HFF-Myc (cell line): ENCODE measurements around the gene ZMYM4.
"Not testable (repeated sequence)": the region's sequence is repeated elsewhere in the genome, so short reads cannot be mapped to it uniquely, and the experiment has no call there.

ENCODE experiments used
- DNase-seq: peaks from one replicate; pipeline ENCODE4 v3.0.0-alpha.2; 2011; ENCODE audit warnings: low read depth; ENCODE audit errors: extremely low read depth
- H3K4me3 ChIP-seq: replicated peaks from 2 replicates; pipeline ENCODE4 v1.5.1; 2011; ENCODE audit warnings: low read depth, mild to moderate bottlenecking, control low read depth, low read length
- TF ChIP-seq, protein P1 (sequence below): IDR thresholded peaks from 2 replicates; pipeline ENCODE4 v1.5.1; 2012; ENCODE audit warnings: mild to moderate bottlenecking, low read depth, low read length, control low read depth; ENCODE audit errors: missing control alignments

The ZMYM4 gene

DNA sequence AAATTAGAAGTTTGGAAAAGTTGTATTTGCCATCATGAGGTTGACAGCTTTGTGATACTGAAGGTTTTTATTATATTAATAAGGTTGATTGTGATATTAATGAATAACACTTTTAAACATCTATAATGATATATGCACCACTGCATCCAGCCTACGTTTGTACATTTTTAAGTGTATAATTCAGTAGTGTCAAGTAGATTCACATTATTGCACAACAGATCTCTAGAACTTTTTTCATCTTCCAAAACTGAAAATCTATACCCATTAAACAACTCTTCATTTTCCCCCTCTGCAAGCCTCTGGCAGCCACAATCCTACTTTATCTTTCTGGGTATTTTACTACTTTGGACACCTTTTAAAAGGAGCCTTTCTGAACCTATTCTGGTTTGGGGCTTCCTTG is 37.2 kb upstream of the ZMYM4 start:
- no peak overlapping the region for H3K4me3 ChIP-seq
- TF ChIP-seq, protein P1, sequence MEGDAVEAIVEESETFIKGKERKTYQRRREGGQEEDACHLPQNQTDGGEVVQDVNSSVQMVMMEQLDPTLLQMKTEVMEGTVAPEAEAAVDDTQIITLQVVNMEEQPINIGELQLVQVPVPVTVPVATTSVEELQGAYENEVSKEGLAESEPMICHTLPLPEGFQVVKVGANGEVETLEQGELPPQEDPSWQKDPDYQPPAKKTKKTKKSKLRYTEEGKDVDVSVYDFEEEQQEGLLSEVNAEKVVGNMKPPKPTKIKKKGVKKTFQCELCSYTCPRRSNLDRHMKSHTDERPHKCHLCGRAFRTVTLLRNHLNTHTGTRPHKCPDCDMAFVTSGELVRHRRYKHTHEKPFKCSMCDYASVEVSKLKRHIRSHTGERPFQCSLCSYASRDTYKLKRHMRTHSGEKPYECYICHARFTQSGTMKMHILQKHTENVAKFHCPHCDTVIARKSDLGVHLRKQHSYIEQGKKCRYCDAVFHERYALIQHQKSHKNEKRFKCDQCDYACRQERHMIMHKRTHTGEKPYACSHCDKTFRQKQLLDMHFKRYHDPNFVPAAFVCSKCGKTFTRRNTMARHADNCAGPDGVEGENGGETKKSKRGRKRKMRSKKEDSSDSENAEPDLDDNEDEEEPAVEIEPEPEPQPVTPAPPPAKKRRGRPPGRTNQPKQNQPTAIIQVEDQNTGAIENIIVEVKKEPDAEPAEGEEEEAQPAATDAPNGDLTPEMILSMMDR = no peak
- no peak for DNase-seq

DNA sequence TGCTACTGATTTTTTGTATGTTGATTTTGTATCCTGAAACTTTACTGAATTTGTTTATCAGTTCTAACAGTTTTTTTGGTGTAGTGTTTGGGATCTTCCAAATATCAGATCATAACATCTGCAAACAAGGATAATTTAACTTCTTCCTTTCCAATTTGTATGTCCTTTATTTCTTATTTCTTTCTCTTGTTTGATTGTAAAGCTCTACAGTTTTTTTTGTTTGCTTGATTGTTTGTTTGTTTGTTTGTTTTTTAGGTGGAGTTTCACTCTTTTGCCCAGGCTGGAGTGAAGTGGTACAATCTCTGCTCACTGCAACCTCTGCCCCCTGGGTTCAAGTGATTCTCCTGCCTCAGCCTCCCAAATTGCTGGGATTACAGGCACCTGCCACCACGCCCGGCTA is 31.7 kb upstream of the ZMYM4 start:
- DNase-seq, H3K4me3 ChIP-seq: not testable (repeated sequence)

DNA sequence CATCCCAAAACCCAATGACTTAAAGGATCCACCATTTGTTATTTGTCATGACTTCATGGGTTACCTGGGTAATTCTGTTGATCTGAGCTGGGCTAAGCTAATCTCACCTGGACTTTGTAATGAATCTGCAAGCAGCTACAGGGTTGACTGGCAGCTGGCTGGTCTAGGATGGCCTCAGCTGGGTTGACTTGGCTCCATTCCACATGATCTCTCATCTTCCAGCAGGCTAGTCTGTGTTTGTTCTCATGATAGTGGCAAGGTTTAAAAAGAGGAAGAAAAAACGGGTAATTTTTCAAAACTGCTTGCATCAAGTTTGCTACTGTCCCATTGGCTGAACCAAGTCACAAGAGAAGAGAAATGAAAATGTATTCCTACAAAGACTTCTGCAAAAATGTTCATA is 24.8 kb upstream of the ZMYM4 start:
- DNase-seq = no peak
- H3K4me3 ChIP-seq = no peak overlapping the region
- TF ChIP-seq, protein P1 = no peak

DNA sequence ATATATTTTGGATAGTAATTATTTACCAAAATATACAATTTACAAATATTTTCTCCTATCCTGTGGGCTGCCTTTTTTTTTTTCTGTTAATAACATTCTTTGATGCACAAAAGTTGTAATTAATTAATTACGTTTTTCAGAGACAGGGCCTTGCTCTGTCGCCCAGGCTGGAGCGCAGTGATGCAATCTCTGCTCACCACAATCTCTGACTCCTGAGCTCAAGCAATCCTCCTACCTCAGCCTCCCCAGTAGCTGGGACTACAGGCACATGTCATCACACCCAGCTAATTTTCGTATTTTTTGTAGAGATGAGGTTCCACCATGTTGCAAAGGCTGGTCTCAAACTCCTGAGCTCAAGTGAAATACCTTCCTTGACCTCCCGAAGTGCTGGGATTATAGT is 21.3 kb upstream of the ZMYM4 start:
- H3K4me3 ChIP-seq = no peak overlapping the region
- TF ChIP-seq, protein P1 = no peak
- DNase-seq = no peak

DNA sequence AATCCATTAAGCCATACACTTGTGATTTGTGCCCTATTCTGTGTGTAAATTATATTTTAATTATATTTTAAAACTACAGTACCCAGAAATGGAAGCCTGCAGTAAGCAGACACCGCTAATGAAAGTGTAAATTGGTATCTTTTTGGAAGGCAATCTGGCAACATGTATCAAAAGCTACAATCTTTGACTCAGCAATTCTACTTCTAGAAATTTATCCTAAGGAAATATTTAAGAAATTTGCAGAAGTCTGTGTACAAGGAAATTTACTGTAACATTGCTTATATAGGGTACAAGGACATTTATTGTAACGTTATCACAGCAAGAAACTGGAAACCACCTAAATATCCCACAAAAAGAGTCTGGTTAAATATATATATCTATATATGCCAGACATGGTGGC is 14.6 kb upstream of the ZMYM4 start:
- no peak overlapping the region for H3K4me3 ChIP-seq
- DNase-seq = no peak
- TF ChIP-seq, protein P1 = no peak

DNA sequence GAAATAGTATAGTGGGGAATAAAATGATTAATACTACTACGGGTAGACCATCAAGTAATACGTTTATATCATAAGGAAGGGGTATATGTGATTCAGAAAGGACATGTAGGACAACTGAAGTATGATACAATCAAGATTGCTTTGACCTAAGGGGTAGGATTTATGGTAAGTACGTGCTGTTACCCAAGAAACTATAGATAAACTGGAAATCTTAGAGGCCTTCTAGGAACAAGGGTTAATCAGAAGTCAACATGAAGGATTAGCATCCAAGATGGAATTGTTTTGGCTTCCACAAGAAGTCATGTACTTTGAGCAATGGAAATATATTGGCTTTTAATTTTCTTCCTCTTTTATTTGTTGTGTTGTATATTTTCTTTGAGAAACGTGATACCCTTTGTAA is 13.2 kb upstream of the ZMYM4 start:
- TF ChIP-seq, protein P1 = no peak

DNA sequence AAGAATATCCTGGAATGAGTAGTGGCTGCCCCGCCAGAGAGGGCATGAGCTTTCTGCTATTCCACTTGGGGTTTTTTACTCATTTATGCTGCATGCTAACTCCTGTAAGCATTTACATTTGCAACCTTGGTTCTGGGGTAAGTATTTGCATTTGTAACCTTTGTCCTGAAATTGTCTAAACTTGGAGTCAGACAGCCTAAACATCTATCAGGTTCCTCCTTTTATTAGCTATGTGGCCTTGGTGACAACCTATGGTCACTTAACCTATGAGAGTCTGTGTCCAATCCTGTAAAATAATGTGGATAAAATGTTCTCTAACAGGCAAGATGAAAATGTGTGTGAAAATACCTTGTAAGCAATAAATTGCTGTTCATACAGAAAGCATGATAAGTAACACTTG is 8.9 kb upstream of the ZMYM4 start:
- TF ChIP-seq, protein P1 = no peak
- no peak overlapping the region for H3K4me3 ChIP-seq
- DNase-seq = no peak

More for the DNA sequence above, 13.2 kb upstream of the ZMYM4 start:
- no peak overlapping the region for H3K4me3 ChIP-seq
- DNase-seq = no peak
